NOMO-1 (cell line): ENCODE results near the gene ARSG.
"Not testable (repeated sequence)": the region's sequence is repeated elsewhere in the genome, so short reads cannot be mapped to it uniquely, and the experiment has no call there.

Experiments used
- DNase-seq, 2 experiments: peaks; one replicate each; lab custom pipeline; 2025; ENCODE audit not compliant: unreplicated experiment in 2 of 2; lab: John Stamatoyannopoulos, UW

ARSG gene

GRCh38 chr17:68326681-68327080, 35.4 kb downstream of the ARSG start:
- no peak for DNase-seq

- DNase-seq = no peak
Measured at GRCh38 chr17:68327823-68328557, 36.7 kb downstream of the ARSG start.

- no peak for DNase-seq
Measured at GRCh38 chr17:68328676-68329075, 37.4 kb downstream of the ARSG start.

- no peak for DNase-seq
Measured at GRCh38 chr17:68329331-68329730, 38.0 kb downstream of the ARSG start.

- DNase-seq = not testable (repeated sequence)
Measured at GRCh38 chr17:68331932-68332331, 40.6 kb downstream of the ARSG start.

GRCh38 chr17:68334393-68334792, 43.1 kb downstream of the ARSG start:
- DNase-seq = no peak

- DNase-seq = no peak
Measured at GRCh38 chr17:68341482-68341881, 50.2 kb downstream of the ARSG start.

GRCh38 chr17:68343976-68344375, 52.7 kb downstream of the ARSG start:
- no peak for DNase-seq

GRCh38 chr17:68344701-68345136, 53.4 kb downstream of the ARSG start:
- DNase-seq = no peak

GRCh38 chr17:68346448-68346847, 55.2 kb downstream of the ARSG start:
- peak; percentile 96 for DNase-seq

- DNase-seq = peak in 1 of 2 experiments; percentile 17
Measured at GRCh38 chr17:68347380-68347779, 56.1 kb downstream of the ARSG start.

- DNase-seq = no peak
Measured at GRCh38 chr17:68349157-68349556, 57.9 kb downstream of the ARSG start.

GRCh38 chr17:68351395-68351794, 60.1 kb downstream of the ARSG start:
- no peak for DNase-seq

GRCh38 chr17:68352041-68352440, 60.7 kb downstream of the ARSG start:
- DNase-seq = no peak

GRCh38 chr17:68352671-68353070, 61.4 kb downstream of the ARSG start:
- not testable (repeated sequence) for DNase-seq

- no peak for DNase-seq
Measured at GRCh38 chr17:68353111-68353521, 61.8 kb downstream of the ARSG start.

GRCh38 chr17:68354311-68354710, 63.0 kb downstream of the ARSG start:
- not testable (repeated sequence) for DNase-seq

GRCh38 chr17:68355108-68355507, 63.8 kb downstream of the ARSG start:
- DNase-seq = not testable (repeated sequence)

- DNase-seq = peak; percentile 27 to 85
Measured at GRCh38 chr17:68356520-68356919, 65.2 kb downstream of the ARSG start.

- no peak for DNase-seq
Measured at GRCh38 chr17:68356949-68357455, 65.7 kb downstream of the ARSG start.

- DNase-seq = no peak
Measured at GRCh38 chr17:68357886-68358285, 66.6 kb downstream of the ARSG start.

- DNase-seq = no peak
Measured at GRCh38 chr17:68359791-68360535, 68.7 kb downstream of the ARSG start.
